Colonic mucosa (tissue), 4 donors: ENCODE data around the gene LY6G6F. TPM values are rescaled to one million over a fixed set of nuclear protein-coding genes. Genes with fewer than 3 reads are reported as not detected.

ENCODE experiments used
- DNase-seq: peaks from one replicate; pipeline ENCODE4 v3.0.0-alpha.2; 2020
- H3K27ac ChIP-seq: fragments of 200-600 bp; one replicate; pipeline ENCODE4 v1.8.0; 2021
- H3K27me3 ChIP-seq: fragments of 200-600 bp; one replicate; pipeline ENCODE4 v1.8.0; 2021
- H3K36me3 ChIP-seq: fragments of 200-600 bp; one replicate; pipeline ENCODE4 v1.8.0; 2021
- H3K4me1 ChIP-seq: fragments of 200-600 bp; one replicate; pipeline ENCODE4 v1.8.0; 2021; ENCODE audit warnings: mild to moderate bottlenecking
- H3K4me3 ChIP-seq: fragments of 200-600 bp; one replicate; pipeline ENCODE4 v1.8.0; 2021
- H3K9ac ChIP-seq, 2 donors: one replicate each; pipeline ENCODE4 v1.7.0; 2013; ENCODE audit warnings: control low read depth in 2 of 2, low read depth in 2 of 2, low read length in 2 of 2
- H3K9me3 ChIP-seq: fragments of 200-600 bp; one replicate; pipeline ENCODE4 v1.8.0; 2021
- CTCF ChIP-seq: fragments of 200-600 bp; IDR thresholded peaks from one replicate; pipeline ENCODE4 v1.8.0; 2022; ENCODE audit warnings: antibody characterized with exemption, mild to moderate bottlenecking
- intact Hi-C: fragments of 100-400 bp; cut with DNase I; formaldehyde crosslinking; loops from one replicate; pipeline ENCODE4 v1.14.1; 2022
- total RNA-seq, 2 donors: library from RNA; stranded (reverse); fragmentation: NEBNext Ultra II Directional in 1 of 2; extraction: Animal tissue kit (Norgen Biotek cat#: 25700) in 1 of 2; gene quantifications; one replicate each; pipeline ENCODE4 v1.2.1, GENCODE V29; 2021
- donor health status: healthy.
- donor health status: DM: no; HTN: no; CAD: no.
- donor health status: DM: no; HTN: no; CAD: no.

The LY6G6F gene
- total RNA-seq = not detected

GRCh38 chr6:31706599-31706998 lies at the start of gene LY6G6F:
TSS of gene LY6G6F (plus strand) at chr6:31706866. CDS start at chr6:31706907, 41 bp downstream.
- no peak within 1 kb of the TSS for H3K4me3 ChIP-seq
- no peak within 1 kb of the TSS for H3K9ac ChIP-seq
- peaks cover 6% of the 10 kb centered on the region for H3K4me1 ChIP-seq
- DNase-seq = no peak
- no peak for TF ChIP-seq CTCF
- intact Hi-C loops = no loop called here
- H3K27ac ChIP-seq = no peak within 1 kb of the TSS
- no peaks in the 10 kb centered on the region for H3K27me3 ChIP-seq
- no peaks in the 10 kb centered on the region for H3K9me3 ChIP-seq
- H3K36me3 ChIP-seq = no peaks in the 10 kb centered on the region

- no peak for TF ChIP-seq CTCF
- no peaks in the 10 kb centered on the region for H3K9me3 ChIP-seq
- no peak overlapping the region for H3K27ac ChIP-seq
- DNase-seq = no peak
- H3K4me1 ChIP-seq = peaks cover 15% of the 10 kb centered on the region
- H3K4me3 ChIP-seq = no peak overlapping the region
- H3K27me3 ChIP-seq = no peaks in the 10 kb centered on the region
- H3K36me3 ChIP-seq = no peaks in the 10 kb centered on the region
- H3K9ac ChIP-seq = no peak overlapping the region
- intact Hi-C loops = loop anchor here (5.0 kb wide), 1 partner anchor 35 kb away; the partner anchor contains the start of gene PRRC2A
Measured at GRCh38 chr6:31657406-31658157, 49.1 kb upstream of the LY6G6F start.

- no peaks in the 10 kb centered on the region for H3K27me3 ChIP-seq
- peaks cover 17% of the 10 kb centered on the region for H3K4me1 ChIP-seq
- H3K36me3 ChIP-seq = no peaks in the 10 kb centered on the region
- no peak overlapping the region for H3K4me3 ChIP-seq
- H3K27ac ChIP-seq = no peak overlapping the region
- TF ChIP-seq CTCF = no peak
- intact Hi-C loops = loop anchor here (5.0 kb wide), 1 partner anchor 36 kb away; the partner anchor contains the start of gene PRRC2A
- no peak for DNase-seq
- no peaks in the 10 kb centered on the region for H3K9me3 ChIP-seq
- no peak overlapping the region for H3K9ac ChIP-seq
Measured at GRCh38 chr6:31658158-31658688, 48.4 kb upstream of the LY6G6F start.

- Histone ChIP-seq H3K4me1 (peaks cover 23% of the 10 kb centered on the region), H3K27me3 (no peaks in the 10 kb centered on the region), H3K9ac (peak overlapping the region; percentile 75 to 94), H3K9me3 (no peaks in the 10 kb centered on the region), H3K27ac (peak overlapping the region; percentile 89), H3K36me3 (no peaks in the 10 kb centered on the region), H3K4me3 (peak overlapping the region; percentile 76)
- TF ChIP-seq CTCF = no peak
- intact Hi-C loops = loop anchor here (5.0 kb wide), 1 partner anchor 37 kb away; the partner anchor contains the start of gene PRRC2A
- no peak for DNase-seq
Measured at GRCh38 chr6:31658983-31659648, 47.5 kb upstream of the LY6G6F start.

GRCh38 chr6:31659649-31660380 lies 46.9 kb upstream of the LY6G6F start:
- peak overlapping the region; percentile 75 to 94 for H3K9ac ChIP-seq
- no peaks in the 10 kb centered on the region for H3K9me3 ChIP-seq
- intact Hi-C loops = loop anchor here (5.0 kb wide), 1 partner anchor 38 kb away; the partner anchor contains the start of gene PRRC2A
- H3K27ac ChIP-seq = peak overlapping the region; percentile 89
- H3K4me1 ChIP-seq = peaks cover 26% of the 10 kb centered on the region
- no peaks in the 10 kb centered on the region for H3K36me3 ChIP-seq
- TF ChIP-seq CTCF = no peak
- no peaks in the 10 kb centered on the region for H3K27me3 ChIP-seq
- peak overlapping the region; percentile 76 for H3K4me3 ChIP-seq
- DNase-seq = no peak
